Left ventricle myocardium superior (tissue), 1 donor: Measurements from ENCODE around the gene HINT1. TPM values are rescaled to one million over a fixed set of nuclear protein-coding genes. Genes with fewer than 3 reads are reported as not detected.
A peak's percentile ranks its signal among the peaks of the same experiment; 100 is the strongest.

Experiments used
- ATAC-seq: fragments of 200-7000 bp; cut with Tn5 transposase; one replicate; pipeline ENCODE4 v1.9.1; 2020; ENCODE audit warnings: mild to moderate bottlenecking, moderate library complexity
- DNase-seq: peaks from one replicate; pipeline ENCODE4 v3.0.0-alpha.2; 2020
- intact Hi-C: fragments of 100-400 bp; cut with micrococcal nuclease; formaldehyde crosslinking; loops from one replicate; pipeline ENCODE4 v1.11.0; 2022
- total RNA-seq: library from RNA; stranded (reverse); fragmentation: NEBNext Ultra II Directional; extraction: Animal tissue kit (Norgen Biotek cat#: 25700); gene quantifications from one replicate; pipeline ENCODE4 v1.2.1, GENCODE V29; 2021
- donor health status: DM: no; HTN: yes; CAD: no; lungs with severe emphysema.

The HINT1 gene
- total RNA-seq, 1 donor from 2014 or later: 187 TPM

GRCh38 chr5:131182839-131183238 lies 17.8 kb upstream of the HINT1 start:
- no peak for ATAC-seq
- no peak for DNase-seq
- intact Hi-C loops: loop anchor here (10.0 kb wide), 1 partner anchor 72 kb away; no protein-coding TSS in a partner anchor

GRCh38 chr5:131180407-131180806 lies 15.4 kb upstream of the HINT1 start:
- ATAC-seq (no peak), DNase-seq (no peak)

GRCh38 chr5:131171276-131171810 lies 6.3 kb upstream of the HINT1 start:
- peak; percentile 1 for ATAC-seq
- intact Hi-C loops: loop anchor here (10.0 kb wide), 1 partner anchor 243 kb away; no protein-coding TSS in a partner anchor
- DNase-seq: no peak

More at GRCh38 chr5:131180407-131180806, 15.4 kb upstream of the HINT1 start:
- intact Hi-C loops: loop anchor here (10.0 kb wide), 1 partner anchor 74 kb away; no protein-coding TSS in a partner anchor

- DNase-seq (peak; percentile 94), ATAC-seq (peak; percentile 99)
- intact Hi-C loops: loop anchor here (10.0 kb wide), 1 partner anchor 244 kb away; no protein-coding TSS in a partner anchor
Observed at GRCh38 chr5:131170540-131171275, 5.7 kb upstream of the HINT1 start, which contains the start of gene LYRM7. Gene LYRM7 (plus strand): TSS chr5:131170944. CDS start chr5:131171021, 77 bp downstream.

GRCh38 chr5:131169810-131170539 lies 4.9 kb upstream of the HINT1 start:
- no peak for DNase-seq
- intact Hi-C loops: loop anchor here (10.0 kb wide), 1 partner anchor 245 kb away; no protein-coding TSS in a partner anchor
- no peak for ATAC-seq

- ATAC-seq: no peak
- DNase-seq: no peak
- intact Hi-C loops: no loop called here
Observed at GRCh38 chr5:131167615-131168014, 2.6 kb upstream of the HINT1 start.

- ATAC-seq (peak; percentile 86), DNase-seq (peak; percentile 78)
- intact Hi-C loops: no loop called here
Observed at GRCh38 chr5:131164191-131165118, 601 bp downstream of the HINT1 start.

GRCh38 chr5:131163276-131164119 lies 1.6 kb downstream of the HINT1 start:
- intact Hi-C loops: no loop called here
- ATAC-seq (no peak), DNase-seq (no peak)

GRCh38 chr5:131160134-131160533 lies 4.9 kb downstream of the HINT1 start:
- ATAC-seq (no peak), DNase-seq (no peak)
- intact Hi-C loops: no loop called here

GRCh38 chr5:131156957-131157356 lies 8.1 kb downstream of the HINT1 start:
- DNase-seq (no peak), ATAC-seq (no peak)
- intact Hi-C loops: no loop called here

- ATAC-seq (no peak), DNase-seq (no peak)
- intact Hi-C loops: no loop called here
Observed at GRCh38 chr5:131156385-131156784, 8.7 kb downstream of the HINT1 start.

GRCh38 chr5:131151216-131151615 lies 13.8 kb downstream of the HINT1 start:
- ATAC-seq: no peak
- intact Hi-C loops: no loop called here
- no peak for DNase-seq

GRCh38 chr5:131150408-131150807 lies 14.6 kb downstream of the HINT1 start:
- DNase-seq (no peak), ATAC-seq (no peak)
- intact Hi-C loops: no loop called here

- intact Hi-C loops: no loop called here
- peak; percentile 58 for ATAC-seq
- DNase-seq: no peak
Observed at GRCh38 chr5:131148835-131149234, 16.2 kb downstream of the HINT1 start.

- intact Hi-C loops: no loop called here
- ATAC-seq (no peak), DNase-seq (no peak)
Observed at GRCh38 chr5:131147258-131147657, 17.8 kb downstream of the HINT1 start.

- DNase-seq: no peak
- no peak for ATAC-seq
- intact Hi-C loops: no loop called here
Observed at GRCh38 chr5:131142970-131143617, 22.0 kb downstream of the HINT1 start.

GRCh38 chr5:131139321-131139720 lies 25.7 kb downstream of the HINT1 start:
- ATAC-seq (no peak), DNase-seq (no peak)
- intact Hi-C loops: no loop called here
